Astrocyte (in vitro differentiated cells and primary cell): ENCODE results near the gene LAMTOR3. TPM values are rescaled to one million over a fixed set of nuclear protein-coding genes. Genes with fewer than 3 reads are reported as not detected.

Experiments used
- DNase-seq: peaks from one replicate; pipeline ENCODE4 v3.0.0-alpha.2; 2010; ENCODE audit warnings: low read depth
- FAIRE-seq: peaks from 2 replicates; lab custom pipeline; 2011; peaks lifted over from hg19 to GRCh38; lab: Jason Lieb, UNC
- H2AFZ ChIP-seq: 2 replicates; pipeline ENCODE4 v1.6.0; 2012; ENCODE audit warnings: low read depth, low read length, inconsistent platforms
- H3K27ac ChIP-seq: 2 replicates; pipeline ENCODE4 v1.5.1; 2011; ENCODE audit warnings: low read depth, low read length, inconsistent platforms
- H3K27me3 ChIP-seq: 2 replicates; pipeline ENCODE4 v1.6.0; 2011; ENCODE audit warnings: low read length, inconsistent platforms; ENCODE audit not compliant: insufficient read depth
- H3K36me3 ChIP-seq: 2 replicates; pipeline ENCODE4 v1.5.1; 2011; ENCODE audit warnings: low read length, inconsistent platforms; ENCODE audit not compliant: insufficient read depth
- H3K4me1 ChIP-seq: 2 replicates; pipeline ENCODE4 v1.5.1; 2011; ENCODE audit warnings: low read length, inconsistent platforms; ENCODE audit not compliant: insufficient read depth
- H3K4me2 ChIP-seq: 2 replicates; pipeline ENCODE4 v1.6.0; 2012; ENCODE audit warnings: low read length, inconsistent platforms
- H3K4me3 ChIP-seq: 2 replicates; pipeline ENCODE4 v1.5.1; 2011; ENCODE audit warnings: low read depth, mild to moderate bottlenecking, low read length, inconsistent platforms; ENCODE audit not compliant: insufficient read depth
- H3K79me2 ChIP-seq: 2 replicates; pipeline ENCODE4 v1.6.0; 2012; ENCODE audit warnings: mild to moderate bottlenecking, low read length, inconsistent platforms; ENCODE audit not compliant: insufficient read depth
- H3K9ac ChIP-seq: 2 replicates; pipeline ENCODE4 v1.6.0; 2012; ENCODE audit warnings: mild to moderate bottlenecking, low read length, inconsistent platforms
- H3K9me3 ChIP-seq: 2 replicates; pipeline ENCODE4 v1.5.1; 2012; ENCODE audit warnings: low read depth, mild to moderate bottlenecking, low read length, inconsistent platforms; ENCODE audit not compliant: insufficient read depth
- H4K20me1 ChIP-seq: 2 replicates; pipeline ENCODE4 v1.6.0; 2012; ENCODE audit warnings: low read length, inconsistent platforms; ENCODE audit not compliant: insufficient read depth
- H3K27ac Mint-ChIP-seq: one replicate; pipeline ENCODE4 v1.8.0; 2021; ENCODE audit warnings: mild to moderate bottlenecking, mixed read lengths; ENCODE audit not compliant: unreplicated experiment
- H3K27me3 Mint-ChIP-seq: one replicate; pipeline ENCODE4 v1.8.0; 2021; ENCODE audit warnings: low read depth, mixed read lengths; ENCODE audit not compliant: unreplicated experiment
- H3K36me3 Mint-ChIP-seq: one replicate; pipeline ENCODE4 v1.8.0; 2021; ENCODE audit warnings: low read depth, mixed read lengths; ENCODE audit not compliant: unreplicated experiment
- H3K4me1 Mint-ChIP-seq: one replicate; pipeline ENCODE4 v1.8.0; 2021; ENCODE audit warnings: low read depth, mixed read lengths; ENCODE audit not compliant: unreplicated experiment
- H3K4me3 Mint-ChIP-seq: one replicate; pipeline ENCODE4 v1.8.0; 2021; ENCODE audit warnings: mild to moderate bottlenecking, moderate library complexity, mixed read lengths; ENCODE audit not compliant: unreplicated experiment
- H3K9me3 Mint-ChIP-seq: one replicate; pipeline ENCODE4 v1.8.0; 2021; ENCODE audit warnings: mild to moderate bottlenecking, mixed read lengths; ENCODE audit not compliant: unreplicated experiment
- CTCF ChIP-seq: IDR thresholded peaks from 2 replicates; pipeline ENCODE4 v1.5.1; 2011; ENCODE audit warnings: low read depth, mild to moderate bottlenecking, inconsistent platforms, low read length, moderate library complexity; ENCODE audit not compliant: insufficient read depth
- EZH2 ChIP-seq: IDR thresholded peaks from 2 replicates; pipeline ENCODE4 v1.6.1; 2012; ENCODE audit warnings: mild to moderate bottlenecking, low read length, inconsistent platforms; ENCODE audit not compliant: insufficient read depth
- total RNA-seq: library from RNA; stranded (reverse); gene quantifications from 2 replicates; pipeline ENCODE4 v1.2.1, GENCODE V29; 2021

The LAMTOR3 gene
- total RNA-seq, 1 donor from 2014 or later: 53.9 TPM

GRCh38 chr4:99852199-99852749 lies 42.0 kb downstream of the LAMTOR3 start:
- Mint-ChIP-seq H3K4me3 (no peak overlapping the region), H3K27me3 (peaks cover 1% of the 10 kb centered on the region), H3K9me3 (no peaks in the 10 kb centered on the region), H3K27ac (no peak overlapping the region), H3K36me3 (no peaks in the 10 kb centered on the region), H3K4me1 (peaks cover 12% of the 10 kb centered on the region)
- no peak for FAIRE-seq
- Histone ChIP-seq H3K4me2 (no peak overlapping the region), H3K79me2 (no peaks in the 10 kb centered on the region), H3K4me1 (no peaks in the 10 kb centered on the region), H3K9ac (no peak overlapping the region), H3K9me3 (no peaks in the 10 kb centered on the region), H3K36me3 (no peaks in the 10 kb centered on the region), H3K27me3 (no peaks in the 10 kb centered on the region), H4K20me1 (no peaks in the 10 kb centered on the region), H3K4me3 (no peak overlapping the region), H2AFZ (no peak overlapping the region), H3K27ac (no peak overlapping the region)
- DNase-seq: no peak
- TF ChIP-seq EZH2 (no peak), CTCF (no peak)

GRCh38 chr4:99848591-99849001 lies 45.6 kb downstream of the LAMTOR3 start:
- DNase-seq (no peak), FAIRE-seq (no peak)
- Mint-ChIP-seq H3K27me3 (peaks cover 1% of the 10 kb centered on the region), H3K27ac (no peak overlapping the region), H3K9me3 (no peaks in the 10 kb centered on the region), H3K36me3 (no peaks in the 10 kb centered on the region), H3K4me1 (no peaks in the 10 kb centered on the region), H3K4me3 (no peak overlapping the region)
- H3K27me3 ChIP-seq: no peaks in the 10 kb centered on the region
- H3K27ac ChIP-seq: no peak overlapping the region
- H3K9me3 ChIP-seq: no peaks in the 10 kb centered on the region
- H3K4me2 ChIP-seq: no peak overlapping the region
- H3K4me1 ChIP-seq: no peaks in the 10 kb centered on the region
- H2AFZ ChIP-seq: no peak overlapping the region
- TF ChIP-seq EZH2 (no peak), CTCF (no peak)
- H3K36me3 ChIP-seq: no peaks in the 10 kb centered on the region
- H3K9ac ChIP-seq: no peak overlapping the region
- H3K79me2 ChIP-seq: no peaks in the 10 kb centered on the region
- no peak overlapping the region for H3K4me3 ChIP-seq
- no peaks in the 10 kb centered on the region for H4K20me1 ChIP-seq

- TF ChIP-seq EZH2 (no peak), CTCF (no peak)
- peaks cover 1% of the 10 kb centered on the region for H3K27me3 Mint-ChIP-seq
- H3K4me3 Mint-ChIP-seq: no peak overlapping the region
- H4K20me1 ChIP-seq: no peaks in the 10 kb centered on the region
- H3K4me3 ChIP-seq: no peak overlapping the region
- H3K4me1 ChIP-seq: no peaks in the 10 kb centered on the region
- no peaks in the 10 kb centered on the region for H3K79me2 ChIP-seq
- H2AFZ ChIP-seq: no peak overlapping the region
- no peak overlapping the region for H3K27ac ChIP-seq
- H3K9me3 ChIP-seq: no peaks in the 10 kb centered on the region
- no peak overlapping the region for H3K9ac ChIP-seq
- H3K9me3 Mint-ChIP-seq: no peaks in the 10 kb centered on the region
- H3K36me3 Mint-ChIP-seq: no peaks in the 10 kb centered on the region
- DNase-seq (no peak), FAIRE-seq (no peak)
- no peaks in the 10 kb centered on the region for H3K27me3 ChIP-seq
- H3K27ac Mint-ChIP-seq: no peak overlapping the region
- H3K36me3 ChIP-seq: no peaks in the 10 kb centered on the region
- no peak overlapping the region for H3K4me2 ChIP-seq
- peaks cover under 1% of the 10 kb centered on the region for H3K4me1 Mint-ChIP-seq
Observed at GRCh38 chr4:99847362-99847976, 46.8 kb downstream of the LAMTOR3 start.
